GM23248 (cell line): Measurements from ENCODE around the gene BTD. TPM values are rescaled to one million over a fixed set of nuclear protein-coding genes. Genes with fewer than 3 reads are reported as not detected.
"Not testable (repeated sequence)": the region's sequence is repeated elsewhere in the genome, so short reads cannot be mapped to it uniquely, and the experiment has no call there.

ENCODE experiments used
- DNase-seq: peaks from one replicate; pipeline ENCODE4 v3.0.0-alpha.2; 2015
- H2AFZ ChIP-seq: fragments of 200-600 bp; sonication (generic); 2 replicates; pipeline ENCODE4 v1.6.1; 2016; ENCODE audit warnings: antibody characterized with exemption
- H3F3A ChIP-seq: fragments of 200-600 bp; sonication (generic); 2 replicates; pipeline ENCODE4 v1.6.1; 2016; ENCODE audit warnings: mild to moderate bottlenecking, antibody characterized with exemption, mixed run types; ENCODE audit not compliant: insufficient read depth
- H3K27ac ChIP-seq: fragments of 200-600 bp; sonication (generic); 2 replicates; pipeline ENCODE4 v1.5.1; 2016; ENCODE audit warnings: mild to moderate bottlenecking
- H3K27me3 ChIP-seq: fragments of 200-600 bp; sonication (generic); replicated peaks from 2 replicates; pipeline ENCODE4 v1.6.1; 2016; ENCODE audit warnings: mild to moderate bottlenecking; ENCODE audit not compliant: insufficient read depth
- H3K36me3 ChIP-seq: fragments of 200-600 bp; sonication (generic); 2 replicates; pipeline ENCODE4 v1.6.1; 2016; ENCODE audit warnings: low read depth, mild to moderate bottlenecking
- H3K4me1 ChIP-seq: fragments of 200-600 bp; sonication (generic); 2 replicates; pipeline ENCODE4 v1.6.1; 2016; ENCODE audit warnings: mild to moderate bottlenecking; ENCODE audit not compliant: insufficient read depth
- H3K4me2 ChIP-seq: fragments of 200-600 bp; sonication (generic); one replicate; pipeline ENCODE4 v1.6.1; 2016; ENCODE audit warnings: mild to moderate bottlenecking; ENCODE audit not compliant: unreplicated experiment
- H3K4me3 ChIP-seq: fragments of 200-600 bp; sonication (generic); 2 replicates; pipeline ENCODE4 v1.5.1; 2016; ENCODE audit warnings: mild to moderate bottlenecking
- H3K79me2 ChIP-seq: fragments of 200-600 bp; sonication (generic); 2 replicates; pipeline ENCODE4 v1.6.1; 2016; ENCODE audit warnings: mild to moderate bottlenecking; ENCODE audit not compliant: insufficient read depth
- H3K9ac ChIP-seq: fragments of 200-600 bp; sonication (generic); 2 replicates; pipeline ENCODE4 v1.6.1; 2016; ENCODE audit warnings: mild to moderate bottlenecking
- H3K9me2 ChIP-seq: fragments of 200-600 bp; sonication (generic); 2 replicates; pipeline ENCODE4 v1.6.1; 2016; ENCODE audit warnings: mixed run types, mild to moderate bottlenecking, moderate library complexity; ENCODE audit not compliant: insufficient read depth
- H3K9me3 ChIP-seq: fragments of 200-600 bp; sonication (generic); one replicate; pipeline ENCODE4 v1.6.1; 2017; ENCODE audit warnings: low read depth
- H4K20me1 ChIP-seq: fragments of 200-600 bp; sonication (generic); 2 replicates; pipeline ENCODE4 v1.6.0; 2016; ENCODE audit not compliant: insufficient read depth
- EZH2 ChIP-seq: fragments of 200-600 bp; sonication (generic); IDR thresholded peaks from 2 replicates; pipeline ENCODE4 v1.6.1; 2018; ENCODE audit warnings: antibody characterized with exemption, mild to moderate bottlenecking; ENCODE audit not compliant: insufficient read depth, poor library complexity, severe bottlenecking
- EZH2phosphoT487 ChIP-seq: fragments of 200-600 bp; sonication (generic); IDR thresholded peaks from 2 replicates; pipeline ENCODE4 v1.6.1; 2018; ENCODE audit warnings: antibody characterized with exemption, moderate library complexity, mild to moderate bottlenecking, low read depth; ENCODE audit not compliant: insufficient read depth
- WGBS, 2 experiments: methylation state at CpG; one replicate each; pipeline ENCODE4 v1.1.6; 2015 to 2017; ENCODE audit warnings: low lambda C conversion rate in 2 of 2, low coverage in 1 of 2; ENCODE audit errors: missing lambda C conversion rate in 2 of 2; 5-methylcytosine and 5-hydroxymethylcytosine counted together
- in situ Hi-C: fragments of 300-500 bp; cut with MboI; formaldehyde crosslinking; loops from 2 replicates; pipeline ENCODE4 v1.15.0; 2020
- polyA plus RNA-seq: library from polyadenylated mRNA; unstranded; fragments of >200 nt; fragmentation: Nextera tagmentation; extraction: Ambion mirVana; gene quantifications from 2 replicates; pipeline ENCODE4 v1.2.1, GENCODE V29; 2016
- total RNA-seq: library from RNA; depleted of rRNA; stranded (reverse); fragments of >200 nt; shearing (Covaris generic); gene quantifications from 2 replicates; pipeline ENCODE4 v1.2.3, GENCODE V29; 2014

The BTD gene
- total and polyA plus RNA-seq, 2 experiments from 2014 or later: 20.1 to 48.0 TPM

DNA sequence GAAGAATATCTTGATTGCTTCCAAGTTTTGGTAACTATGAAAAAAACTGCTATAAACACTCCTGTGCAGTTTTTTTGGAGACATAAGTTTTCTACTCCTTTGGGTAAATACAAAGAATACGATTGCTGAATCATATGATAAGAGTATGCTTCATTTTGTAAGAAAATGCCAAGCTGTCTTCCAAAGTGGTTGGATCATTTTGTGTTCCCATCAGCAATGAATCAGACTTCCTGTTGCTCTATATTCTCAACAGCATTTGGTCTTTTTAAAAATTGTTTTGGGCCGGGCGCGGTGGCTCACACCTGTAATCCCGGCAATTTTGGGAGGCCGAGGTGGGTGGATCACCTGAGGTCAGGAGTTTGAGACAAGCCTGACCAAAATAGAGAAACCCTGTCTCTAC lies 14.5 kb downstream of the BTD start:
- in situ Hi-C loops: no loop called here
- H3K4me1 ChIP-seq: peaks cover 13% of the 10 kb centered on the region
- WGBS, 2 experiments: 78 to 83% methylated on average over 6 of the region's 6 CpGs
- H3K4me2 ChIP-seq: peak overlapping the region; percentile 8
- peaks cover 11% of the 10 kb centered on the region for H3F3A ChIP-seq
- TF ChIP-seq EZH2 (no peak), EZH2phosphoT487 (no peak)
- peak overlapping the region; percentile 44 for H3K27ac ChIP-seq
- no peaks in the 10 kb centered on the region for H3K9me3 ChIP-seq
- no peak overlapping the region for H3K9ac ChIP-seq
- H3K36me3 ChIP-seq: no peaks in the 10 kb centered on the region
- peak overlapping the region; percentile 4; the same call in 1 of the 2 replicates for H2AFZ ChIP-seq
- H3K9me2 ChIP-seq: no peaks in the 10 kb centered on the region
- no peaks in the 10 kb centered on the region for H3K79me2 ChIP-seq
- H4K20me1 ChIP-seq: no peaks in the 10 kb centered on the region
- no peak overlapping the region for H3K4me3 ChIP-seq
- DNase-seq: peak; percentile 76
- H3K27me3 ChIP-seq: no peaks in the 10 kb centered on the region

DNA sequence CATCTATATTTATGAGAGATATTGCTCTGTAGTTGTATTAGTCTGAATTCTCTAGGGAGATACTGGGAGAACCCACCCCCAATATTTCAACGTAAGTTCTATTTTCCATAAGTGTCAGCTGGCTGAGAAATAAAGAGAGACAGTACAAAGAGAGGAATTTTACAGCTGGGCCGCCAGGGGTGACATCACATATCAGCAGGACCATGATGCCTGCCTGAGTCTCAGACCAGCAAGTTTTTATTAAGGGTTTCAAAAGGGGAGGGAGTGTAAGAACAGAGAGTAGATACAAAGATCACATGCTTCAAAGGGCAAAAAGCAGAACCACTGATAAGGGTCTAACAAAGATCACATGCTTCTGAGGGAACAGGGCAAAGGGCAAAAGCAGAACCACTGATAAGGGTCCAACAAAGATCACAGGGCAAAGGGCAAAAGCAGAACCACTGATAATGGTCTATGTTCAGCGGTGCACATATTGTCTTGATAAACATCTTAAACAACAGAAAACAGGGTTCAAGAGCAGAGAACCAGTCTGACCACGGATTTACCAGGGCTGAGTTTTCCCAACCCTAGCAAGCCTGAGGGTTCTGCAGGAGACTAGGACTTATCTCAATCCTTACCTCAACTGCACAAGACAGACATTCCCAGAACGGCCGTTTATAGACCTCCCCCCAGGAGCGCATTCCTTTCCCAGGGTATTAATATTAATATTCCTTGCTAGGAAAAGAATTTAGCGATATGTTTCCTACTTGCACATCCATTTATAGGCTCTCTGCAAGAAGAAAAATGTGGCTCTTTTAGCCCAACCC lies 18.3 kb downstream of the BTD start:
- H3K4me3 ChIP-seq, H3K79me2 ChIP-seq, in situ Hi-C loops, H2AFZ ChIP-seq, H3K27me3 ChIP-seq, H3K9me2 ChIP-seq, H3K4me2 ChIP-seq, H3K27ac ChIP-seq, H3K9me3 ChIP-seq, H3K9ac ChIP-seq, DNase-seq, H3K36me3 ChIP-seq, H4K20me1 ChIP-seq: not testable (repeated sequence)
- H3F3A ChIP-seq: peaks cover 11% of the 10 kb centered on the region
- H3K4me1 ChIP-seq: peaks cover 13% of the 10 kb centered on the region
- 75 to 78% methylated on average over 8 of the region's 8 CpGs for WGBS, 2 experiments

DNA sequence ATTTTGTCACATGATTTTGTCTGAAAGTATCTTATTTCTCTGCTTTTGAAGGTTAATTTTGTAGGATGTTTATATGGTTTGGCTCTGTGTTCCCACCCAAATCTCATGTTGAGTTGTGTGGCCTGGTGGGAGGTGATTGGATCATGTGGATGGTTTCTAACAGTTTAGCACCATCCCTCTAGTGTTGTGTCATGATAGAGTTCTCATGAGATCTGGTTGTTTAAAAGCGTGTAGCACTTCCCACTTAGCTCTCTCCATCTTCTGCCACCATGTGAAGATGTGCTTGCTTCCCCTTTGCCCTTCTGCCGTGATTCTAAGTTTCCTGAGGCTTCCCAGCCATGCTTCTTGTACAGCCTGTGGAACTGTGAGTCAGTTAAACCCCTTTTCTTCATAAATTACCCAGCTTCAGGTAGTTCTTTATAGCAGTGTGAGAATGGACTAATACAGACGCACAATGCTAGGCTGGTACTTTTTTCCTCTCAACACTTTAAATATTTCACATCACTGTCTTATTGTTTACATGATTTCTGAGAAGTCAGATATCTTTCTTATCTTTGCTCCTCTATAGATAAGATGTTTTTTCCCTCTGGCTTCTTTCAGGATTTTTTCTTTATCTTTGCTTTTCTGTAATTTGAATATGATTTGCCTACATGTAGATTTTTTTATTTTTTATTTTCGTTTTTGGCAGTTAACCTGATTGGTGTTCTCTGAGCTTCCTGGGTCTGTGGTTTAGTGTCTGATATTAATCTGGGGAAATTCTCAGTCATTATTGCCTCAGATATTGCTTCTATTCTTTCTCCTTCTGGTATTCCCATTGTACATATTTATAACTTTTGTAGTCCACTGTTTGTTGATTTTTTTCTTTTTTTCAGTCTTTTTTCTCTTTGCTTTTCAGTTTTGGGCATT lies 22.2 kb downstream of the BTD start:
- H3K79me2 ChIP-seq: no peaks in the 10 kb centered on the region
- no peak overlapping the region for H3K4me3 ChIP-seq
- no peak overlapping the region for H3K9ac ChIP-seq
- H4K20me1 ChIP-seq: no peaks in the 10 kb centered on the region
- H3K36me3 ChIP-seq: no peaks in the 10 kb centered on the region
- no peak for DNase-seq
- in situ Hi-C loops: no loop called here
- WGBS, 2 experiments: 79% methylated on average over 4 of the region's 4 CpGs
- no peaks in the 10 kb centered on the region for H3K27me3 ChIP-seq
- H3K9me3 ChIP-seq: no peaks in the 10 kb centered on the region
- H3K4me1 ChIP-seq: no peaks in the 10 kb centered on the region
- H3F3A ChIP-seq: no peaks in the 10 kb centered on the region
- no peak overlapping the region for H3K27ac ChIP-seq
- no peak overlapping the region for H2AFZ ChIP-seq
- TF ChIP-seq EZH2: no peak
- no peak for TF ChIP-seq EZH2phosphoT487
- H3K4me2 ChIP-seq: no peak overlapping the region
- no peaks in the 10 kb centered on the region for H3K9me2 ChIP-seq

DNA sequence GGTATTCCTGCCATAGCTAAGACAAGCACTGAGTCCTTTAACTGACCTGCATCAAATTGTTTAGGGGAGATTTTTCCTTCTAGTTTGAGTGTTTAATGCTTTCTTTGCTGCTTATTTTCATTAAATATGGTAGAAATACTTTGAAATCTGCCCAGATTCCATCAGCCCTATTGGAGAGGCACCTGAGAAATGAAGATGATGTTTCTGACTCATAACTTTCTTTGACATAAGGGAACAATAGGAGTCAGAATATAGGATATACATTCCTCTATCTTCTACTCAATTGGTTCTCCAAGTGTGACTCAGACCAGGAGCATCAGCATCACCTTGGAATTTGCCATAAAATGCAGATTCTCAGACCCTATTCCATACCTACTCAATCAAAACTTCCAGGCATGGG lies 27.4 kb downstream of the BTD start:
- no peak overlapping the region for H3K4me3 ChIP-seq
- no peak for TF ChIP-seq EZH2
- TF ChIP-seq EZH2phosphoT487: no peak
- no peak for DNase-seq
- H3K4me1 ChIP-seq: peaks cover 28% of the 10 kb centered on the region
- no peaks in the 10 kb centered on the region for H3K36me3 ChIP-seq
- H3K9me2 ChIP-seq: no peaks in the 10 kb centered on the region
- no peaks in the 10 kb centered on the region for H3K9me3 ChIP-seq
- in situ Hi-C loops: no loop called here
- H3F3A ChIP-seq: peaks cover 18% of the 10 kb centered on the region
- no peak overlapping the region for H3K27ac ChIP-seq
- no peaks in the 10 kb centered on the region for H3K79me2 ChIP-seq
- H2AFZ ChIP-seq: no peak overlapping the region
- H3K9ac ChIP-seq: no peak overlapping the region
- no peaks in the 10 kb centered on the region for H4K20me1 ChIP-seq
- no peak overlapping the region for H3K4me2 ChIP-seq
- no peaks in the 10 kb centered on the region for H3K27me3 ChIP-seq
